ENCODE results near the gene HDC. TPM values are rescaled to one million over a fixed set of nuclear protein-coding genes. Genes with fewer than 3 reads are reported as not detected.

Gene HDC
- total and polyA plus RNA-seq, 2 experiments from 2014 or later, result not detected

GRCh38 chr15:50192926-50193620, 72.5 kb downstream of the HDC start:
- H3K79me2 ChIP-seq, result peaks cover 4% of the 10 kb centered on the region
- no peaks in the 10 kb centered on the region for H3K9me3 ChIP-seq (ENCODE audit: low read depth)
- H3K9me2 ChIP-seq (replicated peaks; ENCODE audit: insufficient read depth), result no peaks in the 10 kb centered on the region
- no peak overlapping the region for H3K4me2 ChIP-seq
- no peaks in the 10 kb centered on the region for H4K20me1 ChIP-seq (ENCODE audit: insufficient read depth, poor library complexity, severe bottlenecking)
- H3K27me3 ChIP-seq, result no peaks in the 10 kb centered on the region
- WGBS (ENCODE audit: low lambda C conversion rate, missing lambda C conversion rate), result 83% methylated on average over 6 of the region's 6 CpGs
- peaks cover 8% of the 10 kb centered on the region for H3K4me1 ChIP-seq (ENCODE audit: insufficient read depth)
- H3K4me3 ChIP-seq, result no peak overlapping the region
- H3K27ac ChIP-seq, result no peak overlapping the region
- TF ChIP-seq EZH2 (IDR thresholded peaks at IDR 0.05; ENCODE audit: borderline replicate concordance) (no peak), CTCF (IDR thresholded peaks at IDR 0.05; ENCODE audit: poor library complexity) (no peak), EZH2phosphoT487 (IDR thresholded peaks at IDR 0.05; ENCODE audit: low read depth, severe bottlenecking, unreplicated experiment) (no peak)
- no peak for DNase-seq (ENCODE audit: low spot score)
- H3K36me3 ChIP-seq (replicated peaks; ENCODE audit: insufficient read depth, low read depth), result no peaks in the 10 kb centered on the region
- H2AFZ ChIP-seq, result no peak overlapping the region

GRCh38 chr15:50192164-50192563, 73.4 kb downstream of the HDC start:
- H4K20me1 ChIP-seq (ENCODE audit: insufficient read depth, poor library complexity, severe bottlenecking), result no peaks in the 10 kb centered on the region
- WGBS (ENCODE audit: low lambda C conversion rate, missing lambda C conversion rate), result 94% methylated on average over 1 of the region's 1 CpG
- H3K9me2 ChIP-seq (replicated peaks; ENCODE audit: insufficient read depth), result no peaks in the 10 kb centered on the region
- H3K27me3 ChIP-seq, result no peaks in the 10 kb centered on the region
- peaks cover 8% of the 10 kb centered on the region for H3K4me1 ChIP-seq (ENCODE audit: insufficient read depth)
- no peaks in the 10 kb centered on the region for H3K36me3 ChIP-seq (replicated peaks; ENCODE audit: insufficient read depth, low read depth)
- DNase-seq (ENCODE audit: low spot score), result no peak
- no peaks in the 10 kb centered on the region for H3K9me3 ChIP-seq (ENCODE audit: low read depth)
- TF ChIP-seq CTCF (IDR thresholded peaks at IDR 0.05; ENCODE audit: poor library complexity) (no peak), EZH2phosphoT487 (IDR thresholded peaks at IDR 0.05; ENCODE audit: low read depth, severe bottlenecking, unreplicated experiment) (no peak), EZH2 (IDR thresholded peaks at IDR 0.05; ENCODE audit: borderline replicate concordance) (no peak)
- H3K4me3 ChIP-seq, result no peak overlapping the region
- no peak overlapping the region for H2AFZ ChIP-seq
- H3K4me2 ChIP-seq, result no peak overlapping the region
- H3K79me2 ChIP-seq, result peaks cover 4% of the 10 kb centered on the region
- no peak overlapping the region for H3K27ac ChIP-seq

Small RNA genes lying within 50 kb of the gene (small RNA-seq; reads per million reads assigned to genes)
- not detected for gene RF00019

Other genes with a start within 250 kb of the HDC start
- 9.5 and 10.1 TPM in 2 replicates for gene ATP8B4, start 146.5 kb downstream of the HDC start, total RNA-seq
- 0.21 and 1.3 TPM in 2 replicates for gene ATP8B4, start 146.5 kb downstream of the HDC start, polyA plus RNA-seq
- gene SLC27A2, start 83.5 kb downstream of the HDC start, total RNA-seq, result 37.0 and 41.3 TPM in 2 replicates
- 10.1 and 24.8 TPM in 2 replicates for gene SLC27A2, start 83.5 kb downstream of the HDC start, polyA plus RNA-seq
- gene GABPB1, start 89.5 kb upstream of the HDC start, total RNA-seq, result 35.7 and 38.7 TPM in 2 replicates
- gene GABPB1, start 89.5 kb upstream of the HDC start, polyA plus RNA-seq, result 18.2 and 23.3 TPM in 2 replicates
- 59.9 and 79.9 TPM in 2 replicates for gene USP8, start 158.7 kb upstream of the HDC start, total RNA-seq
- 43.0 and 46.8 TPM in 2 replicates for gene USP8, start 158.7 kb upstream of the HDC start, polyA plus RNA-seq

Data from hepatocyte (in vitro differentiated cells).